ENCODE data around the gene TLE1.

Gene TLE1

GRCh38 chr9:81574405-81574804 is 114.9 kb downstream of the TLE1 start:
- no peak for DNase-seq (ENCODE audit: low read depth)
- TF ChIP-seq, protein P1, sequence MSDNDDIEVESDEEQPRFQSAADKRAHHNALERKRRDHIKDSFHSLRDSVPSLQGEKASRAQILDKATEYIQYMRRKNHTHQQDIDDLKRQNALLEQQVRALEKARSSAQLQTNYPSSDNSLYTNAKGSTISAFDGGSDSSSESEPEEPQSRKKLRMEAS (IDR thresholded peaks at IDR 0.05; ENCODE audit: low read depth, low read length): no peak
- TF ChIP-seq MYC (IDR thresholded peaks at IDR 0.05; ENCODE audit: low read depth, low read length) (no peak), POLR2A (IDR thresholded peaks at IDR 0.05; ENCODE audit: extremely low read depth, insufficient read length) (no peak)
- TF ChIP-seq, protein P2, sequence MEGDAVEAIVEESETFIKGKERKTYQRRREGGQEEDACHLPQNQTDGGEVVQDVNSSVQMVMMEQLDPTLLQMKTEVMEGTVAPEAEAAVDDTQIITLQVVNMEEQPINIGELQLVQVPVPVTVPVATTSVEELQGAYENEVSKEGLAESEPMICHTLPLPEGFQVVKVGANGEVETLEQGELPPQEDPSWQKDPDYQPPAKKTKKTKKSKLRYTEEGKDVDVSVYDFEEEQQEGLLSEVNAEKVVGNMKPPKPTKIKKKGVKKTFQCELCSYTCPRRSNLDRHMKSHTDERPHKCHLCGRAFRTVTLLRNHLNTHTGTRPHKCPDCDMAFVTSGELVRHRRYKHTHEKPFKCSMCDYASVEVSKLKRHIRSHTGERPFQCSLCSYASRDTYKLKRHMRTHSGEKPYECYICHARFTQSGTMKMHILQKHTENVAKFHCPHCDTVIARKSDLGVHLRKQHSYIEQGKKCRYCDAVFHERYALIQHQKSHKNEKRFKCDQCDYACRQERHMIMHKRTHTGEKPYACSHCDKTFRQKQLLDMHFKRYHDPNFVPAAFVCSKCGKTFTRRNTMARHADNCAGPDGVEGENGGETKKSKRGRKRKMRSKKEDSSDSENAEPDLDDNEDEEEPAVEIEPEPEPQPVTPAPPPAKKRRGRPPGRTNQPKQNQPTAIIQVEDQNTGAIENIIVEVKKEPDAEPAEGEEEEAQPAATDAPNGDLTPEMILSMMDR (IDR thresholded peaks at IDR 0.05; ENCODE audit: low read depth, low read length): no peak
- H3K4me3 ChIP-seq (ENCODE audit: low read depth, low read length): no peak overlapping the region

- no peak for DNase-seq (ENCODE audit: low read depth)
- TF ChIP-seq MYC (IDR thresholded peaks at IDR 0.05; ENCODE audit: low read depth, low read length): no peak
- TF ChIP-seq POLR2A (IDR thresholded peaks at IDR 0.05; ENCODE audit: extremely low read depth, insufficient read length): no peak
- TF ChIP-seq, protein P1 (IDR thresholded peaks at IDR 0.05; ENCODE audit: low read depth, low read length): no peak
- TF ChIP-seq, protein P2 (IDR thresholded peaks at IDR 0.05; ENCODE audit: low read depth, low read length): no peak
- H3K4me3 ChIP-seq (ENCODE audit: low read depth, low read length): no peak overlapping the region
Observed at GRCh38 chr9:81573415-81574321, 115.7 kb downstream of the TLE1 start.

GRCh38 chr9:81570083-81570482 is 119.3 kb downstream of the TLE1 start:
- no peak overlapping the region for H3K4me3 ChIP-seq (ENCODE audit: low read depth, low read length)
- TF ChIP-seq, protein P1 (IDR thresholded peaks at IDR 0.05; ENCODE audit: low read depth, low read length): no peak
- TF ChIP-seq MYC (IDR thresholded peaks at IDR 0.05; ENCODE audit: low read depth, low read length) (no peak), POLR2A (IDR thresholded peaks at IDR 0.05; ENCODE audit: extremely low read depth, insufficient read length) (no peak)
- TF ChIP-seq, protein P2 (IDR thresholded peaks at IDR 0.05; ENCODE audit: low read depth, low read length): no peak
- DNase-seq (ENCODE audit: low read depth): no peak

- no peak for DNase-seq (ENCODE audit: low read depth)
- TF ChIP-seq, protein P1 (IDR thresholded peaks at IDR 0.05; ENCODE audit: low read depth, low read length): no peak
- TF ChIP-seq, protein P2 (IDR thresholded peaks at IDR 0.05; ENCODE audit: low read depth, low read length): no peak
- no peak for TF ChIP-seq MYC (IDR thresholded peaks at IDR 0.05; ENCODE audit: low read depth, low read length)
- TF ChIP-seq POLR2A (IDR thresholded peaks at IDR 0.05; ENCODE audit: extremely low read depth, insufficient read length): no peak
- H3K4me3 ChIP-seq (ENCODE audit: low read depth, low read length): no peak overlapping the region
Observed at GRCh38 chr9:81566074-81566698, 123.2 kb downstream of the TLE1 start.

- no peak for DNase-seq (ENCODE audit: low read depth)
- H3K4me3 ChIP-seq (ENCODE audit: low read depth, low read length): no peak overlapping the region
- no peak for TF ChIP-seq POLR2A (IDR thresholded peaks at IDR 0.05; ENCODE audit: extremely low read depth, insufficient read length)
- TF ChIP-seq, protein P2 (IDR thresholded peaks at IDR 0.05; ENCODE audit: low read depth, low read length): no peak
- no peak for TF ChIP-seq MYC (IDR thresholded peaks at IDR 0.05; ENCODE audit: low read depth, low read length)
- TF ChIP-seq, protein P1 (IDR thresholded peaks at IDR 0.05; ENCODE audit: low read depth, low read length): no peak
Observed at GRCh38 chr9:81565609-81566008, 123.7 kb downstream of the TLE1 start.

Measured in NB4 (cell line).